Activated CD8-positive, alpha-beta memory T cell treated with anti-CD3 and anti-CD28 coated beads, Interleukin-2, amount 50 U/mL, for 1 hour (primary cell): ENCODE data around the gene OR51L1.

ENCODE experiments used
- DNase-seq: peaks from one replicate; pipeline ENCODE4 v3.0.0-alpha.2; 2020; ENCODE audit errors: extremely low read depth

The OR51L1 gene

DNA sequence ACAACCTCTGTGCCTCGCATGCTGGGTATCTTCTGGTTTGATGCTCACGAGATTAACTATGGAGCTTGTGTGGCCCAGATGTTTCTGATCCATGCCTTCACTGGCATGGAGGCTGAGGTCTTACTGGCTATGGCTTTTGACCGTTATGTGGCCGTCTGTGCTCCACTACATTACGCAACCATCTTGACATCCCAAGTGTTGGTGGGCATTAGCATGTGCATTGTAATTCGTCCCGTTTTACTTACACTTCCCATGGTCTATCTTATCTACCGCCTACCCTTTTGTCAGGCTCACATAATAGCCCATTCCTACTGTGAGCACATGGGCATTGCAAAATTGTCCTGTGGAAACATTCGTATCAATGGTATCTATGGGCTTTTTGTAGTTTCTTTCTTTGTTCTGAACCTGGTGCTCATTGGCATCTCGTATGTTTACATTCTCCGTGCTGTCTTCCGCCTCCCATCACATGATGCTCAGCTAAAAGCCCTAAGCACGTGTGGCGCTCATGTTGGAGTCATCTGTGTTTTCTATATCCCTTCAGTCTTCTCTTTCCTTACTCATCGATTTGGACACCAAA is 52.2 kb downstream of the OR51L1 start:
- DNase-seq = no peak
